ENCODE results near the gene PAPPA2.

Gene PAPPA2

DNA sequence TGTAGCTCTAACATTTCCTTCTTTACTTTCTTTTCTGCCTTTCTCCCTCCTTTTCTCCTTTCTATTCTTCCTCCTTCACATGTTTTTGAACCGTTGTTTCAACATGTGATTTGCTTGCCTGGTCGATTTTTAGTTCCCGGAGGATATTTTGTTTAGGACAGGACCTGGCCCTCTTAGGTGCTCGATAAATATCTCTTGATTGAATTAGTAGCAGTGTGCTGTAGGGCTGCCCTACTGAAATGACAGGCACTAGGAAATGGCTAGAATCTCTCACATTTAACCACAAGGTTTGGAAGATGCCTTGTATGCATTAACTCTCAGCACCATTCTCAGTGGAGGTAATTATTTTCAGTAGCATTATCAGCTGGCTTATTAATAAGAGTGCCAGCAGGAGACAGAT, 305.6 kb downstream of the PAPPA2 start:
- no peak for DNase-seq (ENCODE audit: low read depth)

DNA sequence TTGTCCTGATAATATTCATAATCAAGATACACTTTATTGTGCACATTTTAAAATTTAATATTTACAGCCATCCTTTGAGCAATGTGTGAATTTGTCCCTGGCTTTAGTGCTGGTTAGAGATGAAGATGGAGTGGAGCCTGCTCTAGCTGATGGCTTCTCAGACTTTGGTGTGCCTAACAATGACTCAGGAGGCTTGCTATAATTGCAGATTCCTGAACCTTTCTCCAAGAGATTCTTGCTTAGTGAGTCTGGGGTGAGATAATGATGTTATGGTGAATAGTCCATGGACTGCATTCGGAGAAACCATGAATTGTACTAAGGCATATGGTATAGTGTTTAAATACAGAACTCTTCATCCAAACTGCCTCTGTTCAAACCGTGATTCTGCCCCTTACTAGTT, 307.1 kb downstream of the PAPPA2 start:
- no peak for DNase-seq (ENCODE audit: low read depth)

DNA sequence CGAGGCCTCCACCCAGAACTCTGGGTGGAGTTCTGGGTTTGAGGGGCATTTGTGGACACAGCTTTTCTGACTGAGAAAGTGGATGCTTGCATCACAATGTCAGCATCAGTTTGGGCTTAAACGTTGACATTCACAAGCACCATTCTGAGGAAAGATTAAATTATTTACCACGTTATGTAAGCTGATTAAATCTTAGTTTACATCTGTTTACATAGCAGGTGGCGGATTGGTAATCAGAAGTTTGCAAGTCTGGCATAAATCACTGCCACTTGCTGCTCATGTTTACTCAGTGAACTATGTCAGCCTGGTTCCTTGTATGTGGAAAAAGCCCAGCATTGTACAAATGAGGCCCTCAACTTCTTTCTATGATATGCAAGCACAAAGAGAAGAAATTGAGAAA, 310.1 kb downstream of the PAPPA2 start:
- no peak for DNase-seq (ENCODE audit: low read depth)

DNA sequence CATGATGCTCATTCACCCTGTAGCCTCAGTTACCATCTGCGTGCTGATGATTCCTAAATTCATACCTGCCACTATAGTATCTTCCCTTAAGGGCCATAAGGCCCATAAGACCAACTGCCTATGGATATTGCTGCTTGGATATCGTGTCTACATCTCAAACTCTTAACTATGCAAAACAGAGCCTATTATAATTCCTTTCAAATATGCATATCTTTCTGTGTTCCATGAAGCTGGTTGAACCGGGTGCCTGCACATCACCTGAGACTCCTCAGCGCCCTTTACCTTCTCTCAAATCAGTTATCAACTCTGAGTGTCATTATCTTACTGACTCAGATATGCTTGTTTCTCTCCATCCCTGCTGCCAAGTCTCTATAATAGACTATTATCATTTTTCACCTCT, 311.2 kb downstream of the PAPPA2 start:
- DNase-seq (ENCODE audit: low read depth) = no peak

DNA sequence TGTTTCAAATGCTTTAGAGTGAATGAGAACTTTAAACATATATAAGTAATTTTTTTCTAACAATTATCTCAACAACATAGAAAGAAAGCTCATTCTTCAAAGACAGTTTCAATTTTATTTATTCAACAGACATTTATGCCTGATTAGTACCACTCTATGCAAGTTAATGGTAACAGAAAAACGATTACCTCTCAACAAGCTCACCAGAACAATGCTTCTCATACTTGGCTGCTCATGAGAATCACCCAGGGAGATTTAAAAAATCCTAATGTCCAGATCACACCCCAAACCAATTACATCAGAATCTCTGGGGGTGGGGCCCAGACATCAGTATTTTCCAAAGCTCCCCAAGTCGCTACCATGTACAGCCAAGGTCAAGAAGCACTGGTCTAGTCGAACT, 312.4 kb downstream of the PAPPA2 start:
- no peak for DNase-seq (ENCODE audit: low read depth)

DNA sequence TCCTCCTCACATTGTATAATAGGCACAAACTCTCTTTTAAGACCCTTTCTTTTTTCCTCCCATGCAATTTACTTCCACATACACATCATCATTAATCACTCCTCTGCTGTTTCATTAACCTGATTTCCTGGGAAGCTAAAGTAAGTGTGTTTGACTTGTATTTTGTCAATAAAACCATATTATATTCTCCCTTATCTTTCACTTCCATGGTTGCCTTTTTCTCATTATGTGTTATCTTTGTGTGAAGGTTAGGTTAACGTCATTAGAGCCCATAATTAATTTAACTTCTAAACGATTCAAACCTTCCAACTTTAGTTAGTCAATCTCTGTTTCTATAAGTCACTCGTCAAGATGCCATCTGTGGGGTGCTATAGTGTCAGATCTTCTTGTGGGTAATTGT, 313.0 kb downstream of the PAPPA2 start:
- DNase-seq (ENCODE audit: low read depth) = no peak

DNA sequence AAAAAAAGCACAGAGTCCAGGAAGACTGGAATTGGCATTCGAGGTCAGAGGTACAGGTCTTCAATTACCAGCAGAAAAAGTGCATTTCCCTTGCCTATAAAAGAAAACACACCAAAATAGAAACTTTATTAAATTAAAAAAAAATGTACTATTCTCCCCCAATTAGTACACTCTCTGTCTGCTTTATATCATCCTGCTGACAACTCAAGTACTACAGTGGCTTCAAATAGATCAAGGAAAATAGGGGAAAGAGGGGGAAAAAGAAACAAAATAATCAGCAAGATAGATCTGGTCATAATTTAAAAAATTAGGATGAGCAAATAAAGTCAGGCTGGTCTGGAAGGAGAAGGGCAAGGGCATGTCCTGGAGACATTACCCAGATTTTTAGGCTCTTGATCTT, 315.1 kb downstream of the PAPPA2 start:
- DNase-seq (ENCODE audit: low read depth) = no peak

DNA sequence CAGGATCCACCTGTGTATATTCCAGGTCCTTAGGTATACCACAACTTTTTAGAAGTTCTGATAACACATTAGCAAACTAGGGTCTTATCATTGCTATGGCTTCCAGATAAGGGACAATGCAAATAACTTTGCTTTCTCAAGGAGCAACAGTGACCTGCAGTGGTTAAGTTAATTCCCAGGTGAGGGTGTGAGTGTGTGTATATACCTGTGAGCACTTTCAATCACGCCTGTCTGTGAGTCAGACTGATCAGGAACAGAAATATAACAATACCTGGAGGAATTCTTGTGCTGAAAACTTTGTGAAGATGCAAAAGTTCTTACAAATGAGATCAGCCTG, 317.0 kb downstream of the PAPPA2 start:
- DNase-seq (ENCODE audit: low read depth) = no peak

DNA sequence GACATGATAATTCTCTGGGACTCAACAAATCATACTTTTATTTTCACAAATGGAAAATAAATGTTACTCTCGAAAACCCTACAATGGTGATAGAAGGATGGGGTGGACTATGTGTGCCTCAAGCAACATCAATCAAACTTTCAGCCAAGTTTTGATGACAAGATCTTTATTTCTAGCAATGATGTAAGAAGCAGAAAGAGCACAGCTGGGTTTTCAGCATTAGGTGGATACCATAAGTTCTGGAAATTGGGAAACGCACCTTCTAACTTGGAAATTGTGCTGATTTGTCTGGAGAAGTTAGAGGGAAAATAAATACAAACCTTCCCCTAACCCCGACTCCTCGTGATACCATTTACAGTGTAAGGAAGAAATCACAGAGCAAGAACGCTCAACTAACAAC, 320.3 kb downstream of the PAPPA2 start:
- DNase-seq (ENCODE audit: low read depth) = no peak

DNA sequence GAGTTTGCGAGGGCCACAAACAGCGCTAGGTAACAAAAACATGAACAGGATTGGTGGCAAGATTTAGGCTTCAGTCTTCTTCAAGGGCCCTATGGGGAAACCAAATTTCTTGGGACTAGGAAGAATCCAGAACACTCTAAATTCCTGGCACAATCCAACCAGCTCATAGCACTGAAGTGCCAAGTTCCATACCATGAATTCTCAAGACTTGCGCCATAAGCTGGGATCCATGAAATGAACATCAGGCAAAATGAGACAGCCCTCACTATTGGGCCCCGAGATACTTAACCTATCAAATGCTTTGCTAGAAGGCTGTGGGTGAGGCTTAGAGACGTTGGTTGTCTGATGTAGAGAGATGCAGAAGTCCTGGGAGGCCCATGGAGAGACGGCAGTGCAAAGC, 322.1 kb downstream of the PAPPA2 start:
- no peak for DNase-seq (ENCODE audit: low read depth)

DNA sequence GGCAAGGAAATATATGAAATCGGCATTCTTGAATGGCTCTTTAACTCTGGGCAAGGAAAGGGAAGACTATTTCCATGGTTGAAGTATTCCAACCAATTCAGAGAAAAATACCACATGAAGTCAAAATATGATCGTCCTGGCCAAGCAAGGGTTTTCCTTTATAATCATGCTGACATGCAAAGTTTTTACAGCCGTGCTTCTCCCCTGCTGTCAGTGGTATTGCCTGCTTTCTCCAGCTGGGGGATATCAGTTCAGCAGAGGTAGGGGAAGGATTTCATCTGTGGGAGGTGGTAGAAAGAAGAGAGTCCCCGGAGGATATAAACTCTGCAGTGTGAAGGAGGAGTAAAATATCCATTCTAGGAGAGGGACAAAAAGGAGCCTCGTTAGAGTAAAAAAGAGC, 322.8 kb downstream of the PAPPA2 start:
- DNase-seq (ENCODE audit: low read depth) = no peak

DNA sequence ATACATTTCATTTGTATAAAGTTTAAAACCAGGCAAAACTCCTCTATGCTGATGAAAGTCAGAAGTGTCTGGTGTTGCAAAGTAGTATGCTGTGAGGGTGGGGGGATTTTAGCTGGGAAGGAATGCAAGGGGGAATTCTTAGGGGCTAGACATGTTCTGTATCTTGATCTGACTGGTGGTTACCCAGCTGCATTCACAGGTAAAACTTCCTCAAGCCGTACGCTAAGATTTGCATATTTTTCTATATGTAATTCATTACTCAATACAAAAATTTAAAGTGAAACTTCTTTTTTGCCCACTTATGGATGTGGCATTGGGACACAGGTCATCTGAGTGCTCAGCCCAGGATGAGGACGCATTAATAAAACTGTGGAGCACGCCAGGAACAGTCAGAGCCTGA, 323.3 kb downstream of the PAPPA2 start:
- DNase-seq (ENCODE audit: low read depth) = no peak

DNA sequence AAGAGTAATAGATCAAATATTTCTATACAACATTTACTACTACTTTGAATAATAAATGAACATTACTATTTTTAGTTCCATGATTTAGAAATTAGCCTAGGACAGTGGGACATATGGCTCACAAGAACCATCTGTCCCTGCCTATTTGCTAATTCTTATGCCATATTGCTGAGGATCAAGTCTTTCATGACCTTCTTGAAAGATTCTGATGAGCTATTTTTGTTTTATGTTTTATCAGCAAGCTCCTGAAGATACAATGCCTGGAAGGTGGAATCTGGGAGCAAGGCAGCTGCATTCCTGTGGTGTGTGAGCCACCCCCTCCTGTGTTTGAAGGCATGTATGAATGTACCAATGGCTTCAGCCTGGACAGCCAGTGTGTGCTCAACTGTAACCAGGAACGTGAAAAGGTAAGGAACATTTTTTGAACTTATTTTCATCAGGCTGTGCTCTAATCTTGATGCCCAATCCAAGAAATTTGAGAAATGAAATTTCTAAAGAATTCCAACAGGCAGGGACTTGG, 326.7 kb downstream of the PAPPA2 start:
- no peak for DNase-seq (ENCODE audit: low read depth)

DNA sequence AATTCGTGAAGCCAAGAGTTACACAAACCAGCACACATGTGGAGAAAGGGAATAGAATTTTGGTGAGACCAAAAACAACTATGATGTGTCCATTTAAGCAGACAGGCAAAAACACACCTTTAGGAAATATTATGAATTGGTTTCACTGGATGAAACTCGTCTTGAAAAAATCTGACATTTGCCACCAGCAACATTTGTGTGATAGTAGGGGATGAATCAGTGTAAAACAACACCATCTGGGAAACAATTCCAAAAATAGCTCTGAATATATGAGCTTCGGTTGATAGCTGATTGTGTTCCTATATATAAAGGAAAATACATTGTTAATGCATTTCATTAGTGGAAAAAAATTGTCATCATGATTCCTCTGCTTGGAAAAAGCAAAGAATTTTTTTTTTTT, 327.8 kb downstream of the PAPPA2 start:
- DNase-seq (ENCODE audit: low read depth) = no peak

DNA sequence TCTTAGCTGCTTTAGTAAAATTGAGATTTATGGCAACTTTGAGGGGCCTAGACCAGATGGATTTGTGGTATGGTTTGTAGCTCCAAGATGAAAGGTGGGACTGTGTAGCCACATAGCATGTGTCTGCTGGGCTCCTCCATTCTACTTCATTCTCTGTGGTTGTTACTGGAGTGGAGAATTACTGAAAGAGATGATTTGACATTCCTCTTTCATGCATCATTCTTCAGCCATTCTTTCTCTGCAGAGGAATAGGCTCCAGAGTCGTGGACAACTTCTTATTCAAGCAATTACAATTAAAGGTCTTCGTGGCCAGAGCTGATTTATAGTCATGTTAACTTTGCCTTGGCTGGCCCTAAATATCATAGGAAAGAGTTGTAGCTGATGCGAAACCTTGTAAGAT, 328.9 kb downstream of the PAPPA2 start:
- DNase-seq (ENCODE audit: low read depth) = no peak

DNA sequence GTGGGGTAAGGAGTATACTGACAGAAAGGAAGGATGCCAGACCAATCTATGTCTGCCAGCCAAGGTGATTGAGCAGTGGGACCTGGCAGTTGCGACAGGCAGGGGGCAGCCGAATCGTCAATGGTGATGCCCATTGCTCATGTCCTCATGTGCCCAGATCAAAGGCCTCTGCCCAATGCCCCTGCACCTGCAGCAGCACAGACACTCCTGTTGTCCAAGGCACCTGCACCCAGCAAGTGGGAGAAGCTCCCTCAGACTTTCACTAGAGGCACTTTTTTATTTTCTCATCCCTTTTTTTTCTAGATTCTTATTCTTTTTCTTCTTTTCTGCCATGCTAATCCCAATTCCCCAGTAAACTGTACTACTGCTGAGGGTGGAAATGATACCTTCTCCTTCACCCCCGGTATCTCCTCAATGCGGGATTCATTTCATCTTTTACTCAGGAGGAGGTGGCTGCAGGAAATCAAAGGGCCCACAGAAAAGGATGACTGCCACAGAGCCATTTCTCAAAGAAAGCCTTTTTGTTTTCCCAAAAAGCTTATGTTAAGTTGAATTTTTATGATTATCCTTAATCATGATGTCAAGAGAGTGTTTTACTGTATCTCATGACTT, 332.0 kb downstream of the PAPPA2 start:
- DNase-seq (ENCODE audit: low read depth) = no peak

DNA sequence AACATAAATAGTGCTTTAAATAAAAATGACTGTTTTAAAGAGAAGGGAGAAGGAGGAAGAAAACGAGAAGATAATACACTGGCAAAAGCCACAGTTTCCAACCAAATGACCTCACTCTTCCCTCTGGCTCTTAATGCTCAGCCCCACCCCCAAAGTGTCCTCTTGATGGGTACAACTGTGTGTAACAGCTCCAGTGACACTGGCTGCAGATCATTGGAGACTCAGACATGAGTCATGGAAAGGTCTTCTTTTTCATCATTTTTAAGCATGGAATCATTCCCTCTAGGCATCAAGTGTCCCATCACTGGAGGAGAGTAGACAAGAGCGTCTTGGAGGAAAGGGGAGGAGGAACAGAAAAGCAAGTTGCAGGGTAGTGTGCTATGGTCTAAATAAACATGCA, 333.0 kb downstream of the PAPPA2 start:
- DNase-seq (ENCODE audit: low read depth) = no peak

DNA sequence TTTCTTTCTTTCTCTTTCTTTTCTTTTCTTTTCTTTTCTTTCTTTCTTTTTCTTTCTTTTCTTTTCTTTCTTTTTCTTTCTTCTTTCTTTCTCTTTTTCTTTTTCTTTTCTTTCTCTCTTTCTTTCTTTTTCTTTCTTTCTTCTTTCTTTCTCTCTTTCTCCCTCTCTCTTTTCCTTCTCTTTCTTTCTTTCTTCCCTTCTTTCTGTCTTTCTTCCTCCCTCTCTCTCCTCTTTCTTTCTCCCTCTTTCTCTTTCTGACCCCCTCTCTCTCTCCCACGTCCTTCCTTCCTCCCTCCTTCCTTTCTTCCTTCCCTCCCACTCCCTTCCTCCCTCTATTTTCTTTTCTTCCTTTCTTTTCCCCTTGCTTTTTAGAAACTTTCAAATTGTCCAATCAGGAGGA, 333.6 kb downstream of the PAPPA2 start:
- no peak for DNase-seq (ENCODE audit: low read depth)

DNA sequence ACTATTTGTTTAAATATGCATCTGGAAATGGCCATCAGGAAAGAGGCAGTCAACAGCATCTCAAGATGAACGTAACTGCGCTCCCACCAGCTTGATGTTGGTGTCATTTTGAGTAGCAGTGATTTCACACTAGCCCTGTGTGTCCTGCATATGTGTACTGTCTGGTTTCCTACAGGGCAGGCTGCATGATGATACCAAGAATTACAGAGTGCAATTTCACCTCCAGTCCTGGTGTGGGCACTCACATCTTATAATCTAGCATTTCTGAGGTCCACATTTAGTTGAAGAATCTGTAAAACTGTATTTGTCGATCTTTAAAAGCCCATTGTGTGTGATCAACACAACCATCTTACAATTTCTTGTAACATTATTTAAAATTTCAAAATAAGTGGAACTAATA, 336.4 kb downstream of the PAPPA2 start:
- DNase-seq (ENCODE audit: low read depth) = no peak

DNA sequence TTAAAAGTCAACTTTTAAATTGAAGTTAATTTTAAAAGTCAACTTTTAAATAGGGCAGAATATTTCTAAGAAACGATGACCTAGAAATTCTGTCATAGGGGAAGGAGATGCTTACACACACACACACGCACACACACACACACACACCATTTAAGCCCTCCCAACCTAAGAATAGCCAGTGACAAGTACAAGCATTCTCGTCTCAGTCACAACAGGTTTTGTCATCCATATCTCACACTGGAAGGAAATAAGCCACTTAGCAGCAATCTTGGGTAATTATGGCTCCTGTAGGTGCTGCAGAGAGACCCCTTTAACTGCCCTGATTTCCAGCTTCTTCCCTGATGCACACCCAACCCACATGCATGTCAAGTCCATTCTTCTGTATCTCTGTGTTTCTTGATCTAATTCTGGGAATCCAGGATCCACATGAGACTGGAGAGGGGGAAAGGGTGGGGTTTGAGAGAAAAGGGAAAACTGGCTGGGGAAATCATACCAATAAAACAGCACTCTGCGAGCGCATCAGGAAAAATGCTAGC, 338.1 kb downstream of the PAPPA2 start:
- no peak for DNase-seq (ENCODE audit: low read depth)

DNA sequence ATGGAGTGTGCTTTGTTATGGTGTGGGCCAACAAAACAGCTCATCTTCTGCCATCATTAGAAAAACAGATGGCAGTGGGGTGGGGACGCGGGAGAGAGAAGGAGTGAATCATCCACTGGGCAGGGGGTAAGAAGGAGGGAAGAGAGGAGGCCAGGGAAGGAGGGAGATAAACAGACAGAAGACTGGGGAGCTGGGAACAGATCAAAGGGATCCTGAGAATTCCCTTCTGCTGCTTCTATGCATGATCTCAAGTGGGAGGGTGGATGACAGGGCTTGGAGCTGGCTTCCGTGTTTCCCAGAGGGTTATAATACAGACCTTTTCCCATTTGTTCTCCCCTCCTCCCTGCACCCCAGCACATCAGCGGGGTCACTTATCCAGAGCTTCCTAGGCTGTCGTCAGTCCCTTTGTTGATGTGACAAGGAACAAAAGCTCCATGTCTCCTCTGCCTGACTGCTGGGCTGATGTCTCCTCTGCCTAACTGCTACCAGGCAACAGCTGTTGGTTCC, 338.6 kb downstream of the PAPPA2 start:
- DNase-seq (ENCODE audit: low read depth) = no peak

DNA sequence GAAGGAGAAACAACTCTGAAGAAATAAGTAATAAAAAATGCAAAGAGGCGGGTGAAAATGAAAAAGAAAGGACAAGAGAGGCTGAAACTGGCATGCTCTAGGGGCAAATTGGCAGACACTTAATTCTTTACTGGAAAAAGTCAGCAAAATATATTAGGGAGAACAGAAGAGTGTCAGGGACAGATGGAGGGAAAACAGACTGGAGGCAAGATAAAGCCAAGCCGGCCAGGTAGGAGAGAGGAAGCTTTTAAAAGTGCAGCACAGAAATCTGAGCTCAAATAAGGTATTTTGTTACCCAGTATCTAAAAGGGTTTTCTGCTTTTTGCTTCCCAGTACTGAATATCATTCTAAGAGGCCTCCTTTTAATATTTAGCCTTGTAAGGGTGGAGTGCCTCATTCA, 339.3 kb downstream of the PAPPA2 start:
- no peak for DNase-seq (ENCODE audit: low read depth)

DNA sequence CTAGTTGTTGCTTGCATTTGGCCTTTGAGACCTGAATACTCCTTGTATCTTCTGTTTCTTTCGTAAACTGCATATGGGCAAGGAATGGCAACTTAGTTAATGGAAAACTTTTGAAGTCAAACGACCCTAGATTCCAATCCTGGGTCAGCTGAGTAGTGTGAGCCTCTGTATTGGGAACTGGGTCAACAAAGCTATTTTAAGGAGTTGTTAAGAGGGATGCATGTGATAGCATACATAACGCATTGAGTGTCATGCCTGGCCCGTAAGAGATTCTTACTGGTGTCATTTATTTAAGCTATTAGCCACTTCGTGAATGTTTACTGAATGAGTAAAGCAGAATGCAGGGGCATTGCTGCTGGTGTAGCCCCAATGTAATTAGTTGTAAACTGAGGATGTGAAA, 340.1 kb downstream of the PAPPA2 start:
- no peak for DNase-seq (ENCODE audit: low read depth)

DNA sequence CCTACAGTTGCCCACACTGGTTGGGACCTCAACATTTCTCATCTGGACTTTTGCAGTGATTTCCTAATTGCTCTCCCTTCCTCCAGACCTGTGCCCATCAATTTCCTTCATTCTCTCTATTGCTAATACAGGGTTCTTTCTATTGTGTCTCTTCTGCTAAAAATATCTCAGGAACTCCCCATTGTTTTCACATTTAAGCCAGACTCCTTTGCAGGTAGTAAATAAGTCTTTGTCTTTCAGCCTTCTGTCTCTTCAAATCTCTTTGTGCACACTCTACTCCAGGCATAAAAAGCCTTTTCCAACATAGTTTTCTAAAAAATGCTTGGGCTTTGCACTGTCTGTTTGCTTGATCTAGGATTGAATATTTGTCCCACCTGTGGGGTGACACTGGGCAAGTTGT, 340.6 kb downstream of the PAPPA2 start:
- DNase-seq (ENCODE audit: low read depth) = no peak

All from activated T-helper 1 cell treated with Interleukin-2 at 50 U/mL for 16 hours (primary cell).